Ramos (cell line): ENCODE data around the gene KLHL18.
"Not testable (repeated sequence)": the region's sequence is repeated elsewhere in the genome, so short reads cannot be mapped to it uniquely, and the experiment has no call there.

Source experiments
- in situ Hi-C: fragments of 300-500 bp; cut with MboI; formaldehyde crosslinking; loops from one replicate; pipeline ENCODE4 v1.14.3; 2022; ENCODE audit warnings: low sequenced_read_pairs; ENCODE audit not compliant: unreplicated experiment

Gene KLHL18

GRCh38 chr3:47309231-47309630, 26.5 kb downstream of the KLHL18 start:
- in situ Hi-C loops, result not testable (repeated sequence)

GRCh38 chr3:47310391-47310790, 27.6 kb downstream of the KLHL18 start:
- in situ Hi-C loops, result no loop called here

- in situ Hi-C loops, result no loop called here
These were observed 30.8 kb downstream of the KLHL18 start for GRCh38 chr3:47313341-47314055.

- in situ Hi-C loops, result no loop called here
These were observed 31.5 kb downstream of the KLHL18 start for GRCh38 chr3:47314056-47314764.

- in situ Hi-C loops, result no loop called here
These were observed 32.4 kb downstream of the KLHL18 start for GRCh38 chr3:47315069-47315647.

- in situ Hi-C loops, result not testable (repeated sequence)
These were observed 33.4 kb downstream of the KLHL18 start for GRCh38 chr3:47316151-47316550.

- in situ Hi-C loops, result no loop called here
These were observed 36.2 kb downstream of the KLHL18 start for GRCh38 chr3:47318916-47319315.

GRCh38 chr3:47319956-47320355, 37.2 kb downstream of the KLHL18 start:
- in situ Hi-C loops, result no loop called here

GRCh38 chr3:47323431-47324277, 40.9 kb downstream of the KLHL18 start:
- in situ Hi-C loops, result no loop called here

GRCh38 chr3:47324278-47324865, 41.6 kb downstream of the KLHL18 start:
- in situ Hi-C loops, result no loop called here

GRCh38 chr3:47333907-47334306, 51.2 kb downstream of the KLHL18 start:
- in situ Hi-C loops, result no loop called here

- in situ Hi-C loops, result no loop called here
These were observed 54.9 kb downstream of the KLHL18 start for GRCh38 chr3:47337656-47338055.

GRCh38 chr3:47339951-47340350, 57.2 kb downstream of the KLHL18 start:
- in situ Hi-C loops, result no loop called here

- in situ Hi-C loops, result no loop called here
These were observed 58.1 kb downstream of the KLHL18 start for GRCh38 chr3:47340866-47341265.

GRCh38 chr3:47342151-47342550, 59.4 kb downstream of the KLHL18 start:
- in situ Hi-C loops, result no loop called here

- in situ Hi-C loops, result no loop called here
These were observed 60.1 kb downstream of the KLHL18 start for GRCh38 chr3:47342812-47343211.

- in situ Hi-C loops, result no loop called here
These were observed 60.8 kb downstream of the KLHL18 start for GRCh38 chr3:47343471-47343971.

GRCh38 chr3:47344971-47345370, 62.2 kb downstream of the KLHL18 start:
- in situ Hi-C loops, result no loop called here

GRCh38 chr3:47347217-47347801, 64.6 kb downstream of the KLHL18 start:
- in situ Hi-C loops, result no loop called here
